HepG2 (cell line): ENCODE measurements around the gene CTSZ. TPM values are rescaled to one million over a fixed set of nuclear protein-coding genes. Genes with fewer than 3 reads are reported as not detected.

Experiments
- ATAC-seq: fragments of 200-7000 bp; cut with Tn5 transposase; 3 replicates; pipeline ENCODE4 v1.9.1; 2020; ENCODE audit warnings: mild to moderate bottlenecking, moderate library complexity
- BruUV-seq: library from RNA; stranded (reverse); fragments of 400-500 nt; replicated peaks from 2 replicates; lab custom pipeline; 2021; lab: Mats Ljungman, UMichigan
- CTCF ChIA-PET: fragments of 300-600 bp; formaldehyde crosslinking; extraction: SDS; loops from one replicate; lab custom pipeline; 2021; ENCODE audit warnings: low total read pairs, inconsistent platforms, low intra/inter-chr PET ratio; lab: Yijun Ruan, JAX
- POLR2A ChIA-PET: fragments of 350-600 bp; sonication (Branson Sonifier 250); formaldehyde crosslinking; loops from one replicate; lab custom pipeline; 2020; ENCODE audit warnings: antibody characterized with exemption, inconsistent platforms; lab: Yijun Ruan, JAX
- DNase-seq: peaks from one replicate; pipeline ENCODE4 v3.0.0-alpha.2; 2015; ENCODE audit warnings: low spot score
- FAIRE-seq: peaks from 3 replicates; lab custom pipeline; 2011; peaks lifted over from hg19 to GRCh38; lab: Jason Lieb, UNC
- H2AFZ ChIP-seq: one replicate; pipeline ENCODE4 v1.6.1; 2011; ENCODE audit warnings: low read length, inconsistent platforms
- H3K27ac ChIP-seq: fragments of 300-600 bp; 3 replicates; pipeline ENCODE4 v1.8.0; 2011; ENCODE audit warnings: mixed run types, mild to moderate bottlenecking, mixed read lengths, low read length, inconsistent platforms; ENCODE audit not compliant: insufficient read depth; ENCODE audit errors: extremely low read length
- H3K27me3 ChIP-seq, 2 experiments: fragments of 200-600 bp in 1 of 2; 2 replicates in 1 of 2; 3 replicates in 1 of 2; pipeline versions ENCODE4 v1.6.0 to v1.8.0; 2011; ENCODE audit warnings: low read length in 2 of 2, mild to moderate bottlenecking in 2 of 2, moderate library complexity in 2 of 2, inconsistent platforms in 1 of 2; ENCODE audit not compliant: insufficient read depth in 2 of 2, control insufficient read depth in 1 of 2
- H3K36me3 ChIP-seq, 2 experiments: fragments of 200-600 bp in 1 of 2; replicated peaks in 1 of 2; 2 replicates in 1 of 2; 3 replicates in 1 of 2; pipeline versions ENCODE4 v1.5.1 to v1.8.0; 2011; ENCODE audit warnings: low read length in 2 of 2, inconsistent platforms in 1 of 2; ENCODE audit not compliant: insufficient read depth in 2 of 2, control insufficient read depth in 1 of 2
- H3K4me1 ChIP-seq: 2 replicates; pipeline ENCODE4 v1.5.1; 2012; ENCODE audit warnings: low read length, inconsistent platforms; ENCODE audit not compliant: insufficient read depth
- H3K4me2 ChIP-seq: 2 replicates; pipeline ENCODE4 v1.6.0; 2011; ENCODE audit warnings: low read depth, low read length, inconsistent platforms
- H3K4me3 ChIP-seq, 3 experiments: fragments of 200-600 bp in 1 of 3; sonication (generic), shearing (Covaris generic) in 1 of 3; replicated peaks in 1 of 3; 2 replicates each; pipeline ENCODE4 v1.5.1; 2011 to 2016; ENCODE audit warnings: low read length in 3 of 3, inconsistent platforms in 2 of 3, low read depth in 2 of 3, mild to moderate bottlenecking in 2 of 3, control low read depth in 1 of 3, mixed read lengths in 1 of 3; ENCODE audit not compliant: insufficient read depth in 1 of 3
- H3K79me2 ChIP-seq: one replicate; pipeline ENCODE4 v1.6.1; 2011; ENCODE audit warnings: low read length, inconsistent platforms; ENCODE audit not compliant: insufficient read depth
- H3K9ac ChIP-seq: 2 replicates; pipeline ENCODE4 v1.6.0; 2011; ENCODE audit warnings: mild to moderate bottlenecking, low read depth, low read length, inconsistent platforms; ENCODE audit not compliant: insufficient read depth
- H3K9me3 ChIP-seq: 2 replicates; pipeline ENCODE4 v1.5.1; 2012; ENCODE audit warnings: mild to moderate bottlenecking, low read length
- H4K20me1 ChIP-seq: 2 replicates; pipeline ENCODE4 v1.6.0; 2011; ENCODE audit warnings: inconsistent platforms, mild to moderate bottlenecking, low read length, moderate library complexity; ENCODE audit not compliant: insufficient read depth
- ARNTL ChIP-seq: sonication (generic); formaldehyde crosslinking; IDR thresholded peaks from 2 replicates; pipeline ENCODE4 v1.4.0; 2020; ENCODE audit warnings: mild to moderate bottlenecking, missing genetic modification reagents
- CREM ChIP-seq, 2 experiments: sonication (generic) in 1 of 2; formaldehyde crosslinking in 1 of 2; IDR thresholded peaks; 2 replicates each; pipeline versions ENCODE4 v1.4.0 to v1.6.1; 2016 to 2020; ENCODE audit warnings: antibody characterized with exemption in 1 of 2, mild to moderate bottlenecking in 1 of 2, missing genetic modification reagents in 1 of 2
- HNF4G ChIP-seq, 2 experiments: sonication (generic) in 1 of 2; formaldehyde crosslinking in 1 of 2; IDR thresholded peaks; 2 replicates each; pipeline versions ENCODE4 v1.4.0 to v1.6.1; 2011 to 2020; ENCODE audit warnings: borderline replicate concordance in 2 of 2, low read depth in 2 of 2, mild to moderate bottlenecking in 2 of 2, low read length in 1 of 2, missing genetic modification reagents in 1 of 2, moderate library complexity in 1 of 2
- MAFF ChIP-seq: IDR thresholded peaks from 2 replicates; pipeline ENCODE4 v1.6.1; 2011; ENCODE audit warnings: low read depth, low read length, improper control_type of control experiment
- MIXL1 ChIP-seq: IDR thresholded peaks from 2 replicates; pipeline ENCODE4 v1.6.1; 2016
- MTERF4 ChIP-seq: sonication (generic); formaldehyde crosslinking; IDR thresholded peaks from 2 replicates; pipeline ENCODE4 v1.8.0; 2023; ENCODE audit warnings: mild to moderate bottlenecking, missing genetic modification reagents
- PITX1 ChIP-seq: sonication (generic); formaldehyde crosslinking; IDR thresholded peaks from 2 replicates; pipeline ENCODE4 v1.5.1; 2020; ENCODE audit warnings: mild to moderate bottlenecking, missing genetic modification reagents
- POLR2A ChIP-seq, 2 experiments: IDR thresholded peaks; 2 replicates each; pipeline ENCODE4 v1.6.1; 2011; ENCODE audit warnings: low read depth in 2 of 2, low read length in 2 of 2, mild to moderate bottlenecking in 1 of 2, moderate library complexity in 1 of 2; ENCODE audit not compliant: insufficient read depth in 1 of 2
- POLR2AphosphoS5 ChIP-seq: IDR thresholded peaks from 2 replicates; pipeline ENCODE4 v1.6.1; 2012; ENCODE audit warnings: low read depth, low read length
- RBFOX2 ChIP-seq: fragments of 200-400 bp; formaldehyde crosslinking; IDR thresholded peaks from 2 replicates; pipeline ENCODE4 v1.6.1; 2017; ENCODE audit warnings: low read depth, mild to moderate bottlenecking, low read length
- RORA ChIP-seq: sonication (generic); formaldehyde crosslinking; IDR thresholded peaks from 2 replicates; pipeline ENCODE4 v1.5.0; 2020; ENCODE audit warnings: mild to moderate bottlenecking, missing genetic modification reagents, moderate library complexity
- TGIF2 ChIP-seq: IDR thresholded peaks from 2 replicates; pipeline ENCODE4 v1.6.1; 2016; ENCODE audit warnings: control low read depth, missing compliant biosample characterization
- ZBTB33 ChIP-seq: sonication (generic); formaldehyde crosslinking; IDR thresholded peaks from 2 replicates; pipeline ENCODE4 v1.4.0; 2020; ENCODE audit warnings: missing genetic modification reagents
- ZNF350 ChIP-seq: sonication (generic); formaldehyde crosslinking; IDR thresholded peaks from 2 replicates; pipeline ENCODE4 v1.4.0; 2020; ENCODE audit warnings: mild to moderate bottlenecking, low read depth, missing genetic modification reagents, borderline replicate concordance
- ZNF670 ChIP-seq: sonication (generic); formaldehyde crosslinking; IDR thresholded peaks from 2 replicates; pipeline ENCODE4 v1.8.0; 2022; ENCODE audit warnings: mild to moderate bottlenecking, missing genetic modification reagents, borderline replicate concordance
- WGBS: methylation state at CpG from one replicate; pipeline ENCODE4 v1.1.6; 2017; ENCODE audit warnings: low lambda C conversion rate; 5-methylcytosine and 5-hydroxymethylcytosine counted together
- in situ Hi-C: cut with HindIII; loops from 2 replicates; pipeline ENCODE4 v1.10.0; 2017; ENCODE audit warnings: low pct_unique_long_range_greater_than_20kb; ENCODE audit not compliant: extremely low pct_ligation_motif_present
- intact Hi-C: fragments of 100-400 bp; cut with micrococcal nuclease; formaldehyde crosslinking; loops from one replicate; pipeline ENCODE4 v1.10.0; 2022; ENCODE audit not compliant: unreplicated experiment
- polyA plus RNA-seq, 8 experiments: library from polyadenylated mRNA; depleted of rRNA in 3 of 8; stranded (reverse) in 7 of 8; unstranded in 1 of 8; fragments of >200 nt; fragmentation: Illumina TruSeq in 4 of 8; extraction: Trizol in 4 of 8; gene quantifications; 2 replicates each; pipeline versions ENCODE4 v1.2.1 to v1.2.3, GENCODE V29; 2011 to 2016; ENCODE audit warnings: low read depth in 4 of 8, missing spikeins in 1 of 8, mixed read lengths in 1 of 8; ENCODE audit not compliant: insufficient read depth in 1 of 8
- total RNA-seq, 5 experiments: library from RNA; depleted of rRNA; stranded (reverse); fragments of >200 nt; fragmentation: Illumina TruSeq; extraction: Trizol; gene quantifications; 2 replicates each; pipeline ENCODE4 v1.2.3, GENCODE V29; 2016; ENCODE audit warnings: low read depth in 1 of 5
- TF ChIP-seq, protein P1 (sequence below): sonication (generic); formaldehyde crosslinking; IDR thresholded peaks from 2 replicates; pipeline ENCODE4 v1.5.0; 2020; ENCODE audit warnings: mild to moderate bottlenecking, missing genetic modification reagents, borderline replicate concordance

CTSZ gene
- total and polyA plus RNA-seq, 2 of the 13 experiments (the other 11 are each of a cell fraction or from before 2014, with no cell fraction given): 0.33 TPM; not detected in 1

GRCh38 chr20:58996226-58996611 lies 10.8 kb downstream of the CTSZ start:
- intact Hi-C loops (loop anchor here (5.0 kb wide), 1 partner anchor 36 kb away; the partner anchor contains the start of gene ATP5F1E), in situ Hi-C loops (no loop called here)
- POLR2A ChIA-PET: interaction anchor here (1.0 to 2.1 kb wide), 7 partner anchors 9 to 107 kb away, joined by 3 to 19 read pairs (median 9); partner anchors contain the start of genes ATP5F1E and NELFCD
- FAIRE-seq: no peak
- ATAC-seq: peak; percentile 10
- Histone ChIP-seq H3K4me1 (peaks cover 63% of the 10 kb centered on the region), H3K4me2 (peak overlapping the region; percentile 19), H4K20me1 (no peaks in the 10 kb centered on the region), H2AFZ (no peak overlapping the region), H3K9me3 (no peaks in the 10 kb centered on the region), H3K4me3 (no peak overlapping the region), H3K27me3 (no peaks in the 10 kb centered on the region), H3K27ac (peak overlapping the region; percentile 53), H3K79me2 (no peaks in the 10 kb centered on the region), H3K36me3 (peaks cover 28 to 43% of the 10 kb centered on the region in 2 experiments), H3K9ac (0 out of 2 replicates have a peak overlapping the region, but pooled peaks have one; percentile 2)
- TSS peak; percentile 24 for BruUV-seq
- 93% methylated on average over 12 of the region's 12 CpGs for WGBS
- CTCF ChIA-PET: no interaction called here
- no peak for DNase-seq
- no peak for TF ChIP-seq CREM (IDR thresholded peaks at IDR 0.05)
- no peak for TF ChIP-seq CREM (CRISPR knock-in tag; IDR thresholded peaks at IDR 0.05)
- 0 out of 2 replicates have a peak, but pooled peaks have one; percentile 4 for TF ChIP-seq PITX1
- TF ChIP-seq MAFF: no peak
- TF ChIP-seq MIXL1 (CRISPR knock-in tag): no peak
- TF ChIP-seq ARNTL: no peak
- TF ChIP-seq POLR2AphosphoS5: peak; percentile 33; the same call in 1 of the 2 replicates
- TF ChIP-seq MTERF4 (CRISPR knock-in tag): no peak
- TF ChIP-seq ZNF350 (CRISPR knock-in tag): 0 out of 2 replicates have a peak, but pooled peaks have one; percentile 17
- TF ChIP-seq TGIF2 (CRISPR knock-in tag): peak; percentile 16; the same call in 1 of the 2 replicates
- no peak for TF ChIP-seq RORA (CRISPR knock-in tag)
- TF ChIP-seq HNF4G (IDR thresholded peaks at IDR 0.05; ENCODE audit: borderline replicate concordance, low read depth, low read length): no peak
- 0 out of 2 replicates have a peak, but pooled peaks have one; percentile 3 for TF ChIP-seq HNF4G (CRISPR knock-in tag; IDR thresholded peaks at IDR 0.05; ENCODE audit: borderline replicate concordance, low read depth)
- TF ChIP-seq ZBTB33 (CRISPR knock-in tag): peak; percentile 66
- 0 out of 2 replicates have a peak, but pooled peaks have one; percentile 28 for TF ChIP-seq ZNF670 (CRISPR knock-in tag)
- TF ChIP-seq, protein P1, sequence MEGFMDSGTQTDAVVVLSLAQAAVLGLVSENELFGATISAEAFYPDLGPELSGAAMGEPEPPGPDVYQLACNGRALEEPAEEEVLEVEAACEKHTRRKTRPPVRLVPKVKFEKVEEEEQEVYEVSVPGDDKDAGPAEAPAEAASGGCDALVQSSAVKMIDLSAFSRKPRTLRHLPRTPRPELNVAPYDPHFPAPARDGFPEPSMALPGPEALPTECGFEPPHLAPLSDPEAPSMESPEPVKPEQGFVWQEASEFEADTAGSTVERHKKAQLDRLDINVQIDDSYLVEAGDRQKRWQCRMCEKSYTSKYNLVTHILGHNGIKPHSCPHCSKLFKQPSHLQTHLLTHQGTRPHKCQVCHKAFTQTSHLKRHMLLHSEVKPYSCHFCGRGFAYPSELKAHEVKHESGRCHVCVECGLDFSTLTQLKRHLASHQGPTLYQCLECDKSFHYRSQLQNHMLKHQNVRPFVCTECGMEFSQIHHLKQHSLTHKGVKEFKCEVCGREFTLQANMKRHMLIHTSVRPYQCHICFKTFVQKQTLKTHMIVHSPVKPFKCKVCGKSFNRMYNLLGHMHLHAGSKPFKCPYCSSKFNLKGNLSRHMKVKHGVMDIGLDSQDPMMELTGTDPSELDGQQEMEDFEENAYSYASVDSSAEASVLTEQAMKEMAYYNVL (CRISPR knock-in tag): no peak
- TF ChIP-seq POLR2A (IDR thresholded peaks at IDR 0.05; ENCODE audit: insufficient read depth in 1 of 2, low read depth in 2 of 2, low read length in 2 of 2): peak in 1 of 2 experiments; percentile 42; a peak in 1 of 4 replicates
- TF ChIP-seq RBFOX2: 0 out of 2 replicates have a peak, but pooled peaks have one; percentile 13
